Activated naive CD4-positive, alpha-beta T cell (primary cell): ENCODE data around the gene TNK2.
"Not testable (repeated sequence)": the region's sequence is repeated elsewhere in the genome, so short reads cannot be mapped to it uniquely, and the experiment has no call there.

Experiments used
- DNase-seq, 4 experiments: peaks; one replicate each; lab custom pipeline; 2025; lab: John Stamatoyannopoulos, UW

The TNK2 gene

DNA sequence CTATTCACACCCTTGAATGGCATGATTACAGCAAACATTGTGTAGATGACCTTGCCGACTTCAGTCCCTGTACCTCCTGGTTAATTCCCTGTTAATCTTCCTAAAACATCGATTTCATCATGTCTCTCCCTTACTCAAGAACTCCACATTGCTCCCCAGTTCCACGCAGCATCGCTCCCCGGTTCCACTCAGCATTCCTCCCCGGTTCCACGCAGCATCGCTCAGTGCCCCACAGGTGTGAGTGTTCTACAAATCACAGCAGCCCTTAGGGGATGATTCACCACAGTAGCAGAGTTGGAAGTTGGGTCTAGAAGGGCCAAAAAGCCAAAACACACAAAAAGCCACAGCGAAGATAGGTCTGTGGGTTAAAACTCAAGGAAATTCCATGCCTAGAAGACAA lies 8.6 kb upstream of the TNK2 start:
- DNase-seq: no peak

GRCh38 chr3:195916291-195916690 lies 7.9 kb upstream of the TNK2 start:
- DNase-seq: no peak

- no peak for DNase-seq
These were observed 6.5 kb upstream of the TNK2 start for GRCh38 chr3:195914648-195915473.

GRCh38 chr3:195914146-195914545 lies 5.8 kb upstream of the TNK2 start:
- DNase-seq: not testable (repeated sequence)

GRCh38 chr3:195913382-195913781 lies 5.0 kb upstream of the TNK2 start:
- no peak for DNase-seq

DNA sequence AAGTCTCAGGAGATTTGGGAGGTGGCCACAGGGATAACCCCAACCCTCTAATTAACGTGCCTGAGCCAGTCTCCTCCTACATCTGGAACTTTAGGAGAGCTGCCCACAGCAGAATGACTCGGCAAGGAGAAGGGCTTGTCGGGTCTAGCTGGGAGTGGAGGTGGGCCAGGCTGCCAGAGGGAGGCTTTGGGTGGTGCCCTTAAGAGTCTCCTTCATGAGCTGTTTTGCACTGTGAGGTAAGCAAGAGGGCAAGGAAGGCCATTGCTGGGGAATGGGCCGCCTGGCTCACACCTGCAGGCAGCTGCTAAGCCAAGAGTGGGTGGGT lies 3.6 kb upstream of the TNK2 start:
- no peak for DNase-seq

- no peak for DNase-seq
These were observed 2.9 kb upstream of the TNK2 start for GRCh38 chr3:195911041-195911945.

DNA sequence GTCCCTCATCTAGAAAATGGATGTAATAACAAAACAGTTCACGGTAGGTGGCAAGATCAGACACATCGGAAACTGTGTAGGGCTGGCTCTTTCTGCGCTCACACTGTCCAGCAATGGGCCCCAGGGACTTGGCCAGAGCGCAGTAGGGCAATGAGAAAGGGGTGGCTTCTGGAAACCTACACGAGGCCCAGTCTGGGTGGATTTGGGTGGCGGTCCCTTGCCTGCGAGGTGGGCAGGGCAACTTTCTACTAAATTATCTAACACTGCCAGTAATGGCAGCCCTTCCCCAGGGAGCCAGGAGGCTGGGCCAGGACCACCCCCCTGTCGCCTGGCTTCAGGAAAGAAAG lies 2.1 kb upstream of the TNK2 start:
- no peak for DNase-seq

DNA sequence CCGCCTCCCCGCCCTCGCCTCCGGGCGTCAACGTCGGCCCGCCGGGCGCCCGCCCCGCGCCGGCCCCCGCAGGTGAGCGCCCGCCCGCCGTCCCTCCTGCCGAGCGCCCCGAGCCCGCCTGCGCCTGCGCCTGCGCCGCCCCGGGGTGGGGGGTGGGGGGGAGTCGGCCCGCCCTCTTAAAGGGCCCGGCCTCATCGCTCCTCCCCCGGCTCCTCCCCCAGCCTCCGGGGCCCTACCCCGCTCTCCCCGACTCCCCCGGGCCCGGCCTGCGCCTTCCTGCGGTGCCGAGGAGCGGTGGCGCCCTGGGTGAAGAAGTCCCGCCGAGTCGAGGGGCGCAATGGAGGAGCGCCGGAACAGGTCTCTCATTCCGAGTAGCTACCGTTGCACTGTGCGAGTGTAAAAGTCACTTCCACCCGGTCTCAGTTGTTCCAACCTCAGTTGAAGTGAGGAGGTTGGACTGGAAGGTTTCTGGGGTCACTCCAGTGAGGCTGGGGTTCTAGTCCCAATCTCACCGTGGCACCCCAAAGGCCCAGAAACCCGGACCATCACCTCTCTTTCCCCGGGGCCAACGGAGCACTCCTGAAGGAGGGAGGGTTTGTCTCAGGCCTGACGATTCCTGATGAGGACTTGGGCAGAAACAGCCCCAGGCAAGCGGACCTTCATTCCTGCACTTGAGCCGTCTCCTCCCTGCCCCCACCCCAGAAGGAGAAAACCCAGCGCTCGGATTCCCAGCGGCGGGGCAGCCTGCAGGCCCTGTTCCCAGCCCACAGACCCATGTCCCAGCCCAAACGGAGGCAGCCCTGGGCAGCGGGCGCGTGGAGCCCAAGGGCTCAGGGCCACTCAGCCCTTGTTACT lies 1.5 kb upstream of the TNK2 start:
- DNase-seq: peak; percentile 68 to 96 (median 81)

GRCh38 chr3:195908694-195909581 lies 587 bp upstream of the TNK2 start:
- peak in 1 of 4 experiments; percentile 55 for DNase-seq

- peak in 1 of 4 experiments; percentile 54 for DNase-seq
These were observed 742 bp downstream of the TNK2 start for GRCh38 chr3:195907684-195907933.

- peak in 3 of 4 experiments; percentile 15 to 60 (median 40) for DNase-seq
These were observed 1.3 kb downstream of the TNK2 start for GRCh38 chr3:195906865-195907683.

- peak in 1 of 4 experiments; percentile 24 for DNase-seq
These were observed 2.1 kb downstream of the TNK2 start for GRCh38 chr3:195905970-195906864.

DNA sequence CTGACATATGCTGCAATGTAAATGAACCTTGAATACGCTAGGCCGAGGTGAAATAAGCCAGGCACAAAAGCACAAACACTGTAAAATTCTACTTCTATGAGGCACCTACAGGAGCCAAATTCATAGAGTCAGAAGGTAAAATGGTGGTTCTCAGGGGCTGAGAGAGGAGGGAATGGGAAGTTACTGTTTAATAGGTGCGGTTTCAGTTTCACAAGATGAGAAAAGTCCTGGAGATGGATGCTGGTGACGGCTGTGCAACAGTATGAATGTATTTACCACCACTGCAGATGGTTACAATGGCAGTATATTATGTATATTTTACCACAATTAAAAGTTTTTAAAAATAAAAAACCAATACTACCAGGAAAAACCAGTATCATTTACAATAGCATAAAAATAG lies 4.0 kb downstream of the TNK2 start:
- no peak for DNase-seq

DNA sequence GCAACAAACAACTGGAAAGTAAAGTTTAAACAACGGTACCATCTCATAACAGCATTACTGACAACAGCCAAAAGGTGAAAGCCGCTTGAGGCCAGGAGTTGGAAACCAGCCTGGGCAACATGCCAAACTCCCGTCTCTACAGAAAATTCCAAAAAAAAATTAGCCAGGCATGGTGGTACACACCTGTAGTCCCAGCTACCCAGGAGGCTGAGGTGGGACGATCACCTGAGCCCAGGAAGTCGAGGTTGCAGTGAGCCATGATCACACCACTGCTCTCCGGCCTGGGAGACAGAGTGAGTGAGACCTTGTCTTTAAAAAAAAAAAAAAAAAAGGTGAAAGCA lies 4.4 kb downstream of the TNK2 start:
- DNase-seq: no peak

DNA sequence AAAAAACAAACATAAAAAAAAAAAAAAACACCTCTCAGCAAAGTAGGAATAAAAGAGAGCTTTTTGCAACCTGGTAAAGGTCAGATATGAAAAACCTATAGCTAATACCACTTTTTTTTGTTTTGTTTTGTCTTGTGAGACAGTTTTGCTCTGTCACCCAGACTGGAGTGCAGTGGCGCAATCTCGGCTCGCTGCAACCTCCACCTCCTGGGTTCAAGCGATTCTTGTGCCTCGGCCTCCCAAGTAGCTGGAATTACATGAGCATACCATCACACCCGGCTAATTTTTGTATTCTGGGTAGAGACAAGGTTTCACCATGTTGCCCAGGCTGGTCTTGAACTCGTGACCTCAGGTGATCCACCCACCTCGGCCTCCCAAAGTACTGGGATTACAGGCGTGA lies 5.7 kb downstream of the TNK2 start:
- DNase-seq: not testable (repeated sequence)

- DNase-seq: not testable (repeated sequence)
These were observed 6.3 kb downstream of the TNK2 start for GRCh38 chr3:195901836-195902585.

GRCh38 chr3:195900436-195901355 lies 7.7 kb downstream of the TNK2 start:
- peak in 2 of 4 experiments; percentile 12 to 17 for DNase-seq
